RPMI8226 (cell line): ENCODE data around the gene PRR11.
"Not testable (repeated sequence)": the region's sequence is repeated elsewhere in the genome, so short reads cannot be mapped to it uniquely, and the experiment has no call there.

ENCODE experiments used
- DNase-seq: peaks from one replicate; pipeline ENCODE4 v3.0.0-alpha.2; 2015

PRR11 gene

GRCh38 chr17:59152925-59153324 is 2.6 kb upstream of the PRR11 start:
- no peak for DNase-seq

GRCh38 chr17:59154292-59154720 is 1.2 kb upstream of the PRR11 start:
- DNase-seq: peak; percentile 49

GRCh38 chr17:59154721-59155438 is 666 bp upstream of the PRR11 start, which contains the start of gene SKA2:
TSS of gene SKA2 (minus strand) at chr17:59155186. CDS start at chr17:59155163, 23 bp downstream.
- no peak for DNase-seq

- DNase-seq: no peak
Observed at GRCh38 chr17:59160157-59161025, 4.8 kb downstream of the PRR11 start.

- no peak for DNase-seq
Observed at GRCh38 chr17:59161477-59161876, 5.9 kb downstream of the PRR11 start.

- peak; percentile 56 for DNase-seq
Observed at GRCh38 chr17:59165933-59166342, 10.4 kb downstream of the PRR11 start.

GRCh38 chr17:59167571-59168001 is 12.0 kb downstream of the PRR11 start:
- no peak for DNase-seq

- DNase-seq: no peak
Observed at GRCh38 chr17:59172436-59173004, 17.0 kb downstream of the PRR11 start.

GRCh38 chr17:59174671-59175070 is 19.1 kb downstream of the PRR11 start:
- no peak for DNase-seq

- DNase-seq: no peak
Observed at GRCh38 chr17:59175076-59175475, 19.5 kb downstream of the PRR11 start.

- DNase-seq: no peak
Observed at GRCh38 chr17:59178266-59178985, 22.9 kb downstream of the PRR11 start.

GRCh38 chr17:59179601-59180000 is 24.1 kb downstream of the PRR11 start:
- DNase-seq: not testable (repeated sequence)

- no peak for DNase-seq
Observed at GRCh38 chr17:59180626-59181025, 25.1 kb downstream of the PRR11 start.

GRCh38 chr17:59181481-59181880 is 25.9 kb downstream of the PRR11 start:
- DNase-seq: no peak

GRCh38 chr17:59185997-59186396 is 30.5 kb downstream of the PRR11 start:
- DNase-seq: no peak

- DNase-seq: no peak
Observed at GRCh38 chr17:59186850-59187249, 31.3 kb downstream of the PRR11 start.

GRCh38 chr17:59190806-59191205 is 35.3 kb downstream of the PRR11 start:
- DNase-seq: no peak

- no peak for DNase-seq
Observed at GRCh38 chr17:59193336-59193862, 37.9 kb downstream of the PRR11 start.

- no peak for DNase-seq
Observed at GRCh38 chr17:59199398-59199797, 43.9 kb downstream of the PRR11 start.

- no peak for DNase-seq
Observed at GRCh38 chr17:59202320-59202719, 46.8 kb downstream of the PRR11 start.

- no peak for DNase-seq
Observed at GRCh38 chr17:59219370-59219769, 63.8 kb downstream of the PRR11 start.

GRCh38 chr17:59219992-59220327 is 64.4 kb downstream of the PRR11 start:
- no peak for DNase-seq
